ENCODE data around the gene TTC31. TPM values are rescaled to one million over a fixed set of nuclear protein-coding genes. Genes with fewer than 3 reads are reported as not detected.

Gene TTC31
- polyA plus RNA-seq, 4 donors = 27.5 to 32.6 (median 31.2) TPM

DNA sequence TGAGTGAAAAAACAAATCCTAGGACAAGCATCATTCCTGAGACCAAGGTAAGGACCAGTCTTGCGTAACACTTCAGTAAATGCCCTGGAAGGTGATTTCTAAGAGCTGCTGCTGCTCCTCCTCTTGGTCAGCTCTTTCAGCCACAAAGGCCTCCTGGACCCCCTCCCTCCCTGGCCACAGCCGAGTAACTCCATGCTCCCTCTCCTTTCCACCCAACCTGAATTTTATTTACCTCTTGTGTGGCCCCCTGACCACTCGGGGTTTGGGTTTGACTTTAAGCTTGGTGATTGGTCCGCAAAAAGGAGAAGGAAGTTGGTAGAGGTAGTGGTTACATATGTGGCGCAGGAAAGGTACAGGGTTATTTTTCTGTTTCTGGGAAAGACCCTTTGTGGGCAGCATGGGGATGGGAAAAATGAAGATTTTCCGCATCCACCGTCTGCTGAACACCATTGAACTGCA lies 56.0 kb downstream of the TTC31 start:
- no peak for DNase-seq (ENCODE audit: low read depth in 4 of 4, low spot score in 3 of 4)

GRCh38 chr2:74540291-74540690 lies 57.4 kb downstream of the TTC31 start:
- no peak for DNase-seq (ENCODE audit: low read depth in 4 of 4, low spot score in 3 of 4)

- no peak for DNase-seq (ENCODE audit: low read depth in 4 of 4, low spot score in 3 of 4)
These were observed 60.1 kb downstream of the TTC31 start for GRCh38 chr2:74542978-74543377.

Other genes with a start within 250 kb of the TTC31 start
- gene SLC4A5, start 139.7 kb upstream of the TTC31 start, polyA plus RNA-seq (ENCODE audit: insufficient read length in 4 of 4) = 1 to 10 TPM; 1.8 to 3.1 (median 2.3) TPM
- gene DCTN1, start 102.8 kb upstream of the TTC31 start, polyA plus RNA-seq (ENCODE audit: insufficient read length in 4 of 4) = 100 to 1,000 TPM; 146 to 166 (median 153) TPM
- gene C2orf81, start 61.5 kb upstream of the TTC31 start, polyA plus RNA-seq (ENCODE audit: insufficient read length in 4 of 4) = 1 to 10 TPM; 5.0 to 9.5 (median 7.2) TPM
- gene WDR54, start 61.4 kb upstream of the TTC31 start, polyA plus RNA-seq (ENCODE audit: insufficient read length in 4 of 4) = 10 to 100 TPM; 36.7 to 44.2 (median 40.9) TPM
- 10 to 100 TPM; 62.1 to 79.9 (median 66.2) TPM for gene RTKN, start 41.1 kb upstream of the TTC31 start, polyA plus RNA-seq (ENCODE audit: insufficient read length in 4 of 4)
- 10 to 100 TPM; 20.2 to 29.5 (median 24.5) TPM for gene INO80B, start 28.0 kb upstream of the TTC31 start, polyA plus RNA-seq (ENCODE audit: insufficient read length in 4 of 4)
- gene WBP1, start 24.6 kb upstream of the TTC31 start, polyA plus RNA-seq (ENCODE audit: insufficient read length in 4 of 4) = 100 to 1,000 TPM in 3 of 4 donors, 10 to 100 TPM in 1; 94.9 to 132 (median 109) TPM
- 10 to 100 TPM; 47.9 to 58.5 (median 53.1) TPM for gene MOGS, start 17.7 kb upstream of the TTC31 start, polyA plus RNA-seq (ENCODE audit: insufficient read length in 4 of 4)
- 10 to 100 TPM; 36.6 to 67.9 (median 44.6) TPM for gene MRPL53, start 10.4 kb upstream of the TTC31 start, polyA plus RNA-seq (ENCODE audit: insufficient read length in 4 of 4)
- gene CCDC142, start 83 bp upstream of the TTC31 start, polyA plus RNA-seq (ENCODE audit: insufficient read length in 4 of 4) = 10 to 100 TPM in 2 of 4 donors, 1 to 10 TPM in 2; 8.0 to 12.1 (median 10.1) TPM
- 1 to 10 TPM; 1.9 to 4.0 (median 3.2) TPM for gene LBX2, start 16.5 kb downstream of the TTC31 start, polyA plus RNA-seq (ENCODE audit: insufficient read length in 4 of 4)
- 10 to 100 TPM; 23.7 to 30.3 (median 25.8) TPM for gene PCGF1, start 24.6 kb downstream of the TTC31 start, polyA plus RNA-seq (ENCODE audit: insufficient read length in 4 of 4)
- gene TLX2, start 31.4 kb downstream of the TTC31 start, polyA plus RNA-seq (ENCODE audit: insufficient read length in 4 of 4) = under 1 TPM in 1 of 4 donors, not detected in 3; 0.26 TPM
- under 1 TPM; 0.19 to 0.56 (median 0.53) TPM for gene DQX1, start 43.1 kb downstream of the TTC31 start, polyA plus RNA-seq (ENCODE audit: insufficient read length in 4 of 4)
- gene AUP1, start 46.6 kb downstream of the TTC31 start, polyA plus RNA-seq (ENCODE audit: insufficient read length in 4 of 4) = 100 to 1,000 TPM in 3 of 4 donors, 10 to 100 TPM in 1; 95.8 to 113 (median 110) TPM
- 10 to 100 TPM; 33.8 to 39.3 (median 37.6) TPM for gene HTRA2, start 46.9 kb downstream of the TTC31 start, polyA plus RNA-seq (ENCODE audit: insufficient read length in 4 of 4)
- gene LOXL3, start 70.9 kb downstream of the TTC31 start, polyA plus RNA-seq (ENCODE audit: insufficient read length in 4 of 4) = 10 to 100 TPM in 3 of 4 donors, 1 to 10 TPM in 1; 9.2 to 11.3 (median 10.4) TPM
- gene DOK1, start 71.6 kb downstream of the TTC31 start, polyA plus RNA-seq (ENCODE audit: insufficient read length in 4 of 4) = 10 to 100 TPM in 1 of 4 donors, 1 to 10 TPM in 3; 7.8 to 10.2 (median 8.7) TPM
- 1 to 10 TPM in 2 of 4 donors, under 1 TPM in 2; 0.40 to 1.5 (median 1.0) TPM for gene M1AP, start 165.2 kb downstream of the TTC31 start, polyA plus RNA-seq (ENCODE audit: insufficient read length in 4 of 4)
- 1 to 10 TPM; 6.7 to 8.1 (median 7.6) TPM for gene SEMA4F, start 171.2 kb downstream of the TTC31 start, polyA plus RNA-seq (ENCODE audit: insufficient read length in 4 of 4)